Right lobe of liver (tissue), 6 donors: ENCODE measurements around the gene FBN3. TPM values are rescaled to one million over a fixed set of nuclear protein-coding genes. Genes with fewer than 3 reads are reported as not detected.
A peak's percentile ranks its signal among the peaks of the same experiment; 100 is the strongest.

ENCODE experiments used
- ATAC-seq, 4 donors: fragments of 200-7000 bp; cut with Tn5 transposase; one replicate each; pipeline ENCODE4 v1.9.1; 2020; ENCODE audit warnings: mild to moderate bottlenecking in 4 of 4, moderate library complexity in 4 of 4
- DNase-seq, 3 donors: peaks; one replicate each; pipeline ENCODE4 v3.0.0-alpha.2; 2020
- H3K27ac ChIP-seq, 3 donors: fragments of 200-600 bp; one replicate each; pipeline ENCODE4 v1.8.0; 2022
- H3K27me3 ChIP-seq, 2 donors: fragments of 200-600 bp; one replicate each; pipeline ENCODE4 v1.8.0; 2022
- H3K36me3 ChIP-seq, 4 donors: fragments of 200-600 bp; sonication (generic) in 1 of 4; one replicate each; pipeline versions ENCODE4 v1.5.1 to v1.8.0; 2017 to 2022; ENCODE audit warnings: control low read depth in 1 of 4
- H3K4me1 ChIP-seq, 4 donors: fragments of 200-600 bp; sonication (generic) in 1 of 4; one replicate each; pipeline versions ENCODE4 v1.5.1 to v1.8.0; 2017 to 2022; ENCODE audit warnings: control low read depth in 1 of 4
- H3K4me3 ChIP-seq, 3 donors: fragments of 200-600 bp; one replicate each; pipeline ENCODE4 v1.8.0; 2022
- H3K9me3 ChIP-seq, 4 donors: fragments of 200-600 bp; sonication (generic) in 1 of 4; one replicate each; pipeline versions ENCODE4 v1.5.1 to v1.8.0; 2017 to 2022; ENCODE audit warnings: control low read depth in 1 of 4
- CTCF ChIP-seq, 4 donors: fragments of 200-600 bp in 3 of 4; fragments of 450-650 bp in 1 of 4; IDR thresholded peaks; one replicate each; pipeline versions ENCODE4 v1.5.1 to v1.8.0; 2016 to 2022; ENCODE audit warnings: antibody characterized with exemption in 4 of 4, mild to moderate bottlenecking in 2 of 4
- POLR2A ChIP-seq: fragments of 450-650 bp; IDR thresholded peaks from one replicate; pipeline ENCODE4 v1.6.1; 2017; ENCODE audit warnings: antibody characterized with exemption, mild to moderate bottlenecking
- WGBS: methylation state at CpG from one replicate; pipeline ENCODE4 v1.1.6; 2018; ENCODE audit warnings: low coverage, low lambda C conversion rate; ENCODE audit not compliant: insufficient coverage; ENCODE audit errors: missing lambda C conversion rate; 5-methylcytosine and 5-hydroxymethylcytosine counted together
- intact Hi-C, 2 donors: fragments of 100-400 bp; cut with DNase I; formaldehyde crosslinking; loops; one replicate each; pipeline versions ENCODE4 v1.11.2 to v1.14.1; 2022
- total RNA-seq, 6 experiments: library from RNA; depleted of rRNA in 2 of 6; stranded (reverse); fragments of >200 nt in 2 of 6; fragmentation: NEBNext Ultra II Directional in 3 of 6; extraction: Animal tissue kit (Norgen Biotek cat#: 25700) in 3 of 6; gene quantifications; one replicate each; pipeline versions ENCODE4 v1.1.0 to v1.2.4, GENCODE V29; 2016 to 2023
- donor health status: DM: no; HTN: yes; CAD: no.
- donor health status: DM: no; HTN: no; CAD: no.
- donor health status: DM: no; HTN: no; CAD: no.
- donor health status: DM: no; HTN: yes; CAD: no.
- donor health status: DM: no; HTN: yes; CAD: no.

Gene FBN3
- total RNA-seq, 6 experiments from 2014 or later = 0.11 to 0.37 TPM; not detected in 4

GRCh38 chr19:8113017-8113416, 36.4 kb downstream of the FBN3 start:
- ATAC-seq (no peak), DNase-seq (peak in 1 of 3 donors; percentile 2)
- Histone ChIP-seq H3K27me3 (no peaks in the 10 kb centered on the region), H3K27ac (no peak overlapping the region), H3K4me3 (no peak overlapping the region), H3K9me3 (no peaks in the 10 kb centered on the region), H3K36me3 (no peaks in the 10 kb centered on the region), H3K4me1 (no peaks in the 10 kb centered on the region)
- intact Hi-C loops = no loop called here
- 65% methylated on average over 5 of the region's 5 CpGs for WGBS
- TF ChIP-seq POLR2A = no peak
- TF ChIP-seq CTCF (IDR thresholded peaks at IDR 0.05) = no peak

DNA sequence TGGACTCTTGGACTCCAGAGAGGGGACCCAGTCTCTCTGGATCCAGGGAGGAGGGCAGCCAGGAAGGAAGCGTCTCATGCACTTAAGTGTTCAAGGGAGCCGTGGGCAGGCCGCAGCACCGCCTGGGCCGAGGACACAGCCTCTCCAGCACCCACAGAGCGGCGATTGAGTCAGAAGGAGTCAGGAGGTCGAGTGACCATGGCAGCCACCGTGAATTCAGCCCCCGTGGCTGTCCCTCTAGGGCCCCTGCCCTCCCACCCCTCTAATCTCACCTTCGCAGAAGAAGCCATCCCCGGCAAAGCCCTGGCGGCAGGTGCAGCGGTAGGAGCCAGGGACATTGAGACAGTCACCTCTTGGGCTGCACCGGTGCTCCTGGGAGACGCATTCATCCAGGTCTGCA, 38.0 kb downstream of the FBN3 start:
- H3K4me3 ChIP-seq = no peak overlapping the region
- WGBS = 77% methylated on average over 5 of the region's 16 CpGs
- TF ChIP-seq POLR2A (no peak), CTCF (IDR thresholded peaks at IDR 0.05) (no peak)
- intact Hi-C loops = no loop called here
- H3K4me1 ChIP-seq = no peaks in the 10 kb centered on the region
- H3K9me3 ChIP-seq = no peaks in the 10 kb centered on the region
- H3K36me3 ChIP-seq = no peaks in the 10 kb centered on the region
- H3K27me3 ChIP-seq = no peaks in the 10 kb centered on the region
- no peak for DNase-seq
- ATAC-seq = no peak
- no peak overlapping the region for H3K27ac ChIP-seq

DNA sequence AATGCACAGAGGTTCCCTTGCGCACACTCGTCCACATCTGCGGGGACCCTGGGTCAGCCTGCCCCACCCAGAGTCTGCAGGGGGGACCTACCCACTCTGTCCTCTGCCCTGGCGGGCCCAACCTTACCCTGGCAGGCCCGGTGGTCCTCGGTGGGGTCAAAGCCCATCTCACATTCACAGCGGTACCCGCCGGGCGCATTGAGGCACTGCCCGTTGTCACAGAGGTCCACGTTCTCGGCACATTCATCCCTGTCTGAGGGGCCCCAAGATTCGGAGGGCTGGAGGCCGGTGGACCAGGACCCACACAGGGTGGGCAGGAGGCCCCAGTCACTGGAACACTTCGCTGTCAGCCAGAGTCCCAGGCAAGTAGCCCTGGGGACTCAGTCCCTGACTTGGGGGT, 38.5 kb downstream of the FBN3 start:
- WGBS = 67% methylated on average over 3 of the region's 16 CpGs

GRCh38 chr19:8109890-8110662, 39.3 kb downstream of the FBN3 start:
- no peak for TF ChIP-seq CTCF (IDR thresholded peaks at IDR 0.05)
- intact Hi-C loops = no loop called here
- 73% methylated on average over 5 of the region's 7 CpGs for WGBS
- Histone ChIP-seq H3K27me3 (no peaks in the 10 kb centered on the region), H3K36me3 (no peaks in the 10 kb centered on the region), H3K4me3 (no peak overlapping the region), H3K9me3 (no peaks in the 10 kb centered on the region), H3K4me1 (no peaks in the 10 kb centered on the region), H3K27ac (no peak overlapping the region)
- DNase-seq = no peak
- ATAC-seq = no peak

More for the DNA sequence above, 38.5 kb downstream of the FBN3 start:
- no peak for TF ChIP-seq POLR2A
- TF ChIP-seq CTCF (IDR thresholded peaks at IDR 0.05) = no peak
- no peaks in the 10 kb centered on the region for H3K9me3 ChIP-seq
- no peaks in the 10 kb centered on the region for H3K4me1 ChIP-seq
- DNase-seq (no peak), ATAC-seq (peak in 1 of 4 donors; percentile 14)
- H3K27me3 ChIP-seq = no peaks in the 10 kb centered on the region
- no peak overlapping the region for H3K4me3 ChIP-seq
- H3K27ac ChIP-seq = no peak overlapping the region
- H3K36me3 ChIP-seq = no peaks in the 10 kb centered on the region
- intact Hi-C loops = no loop called here
